Endothelial cell of umbilical vein (primary cell): ENCODE results near the gene ETV6. TPM values are rescaled to one million over a fixed set of nuclear protein-coding genes. Genes with fewer than 3 reads are reported as not detected.

Source experiments
- BruUV-seq: library from RNA; stranded (reverse); fragments of 400-500 nt; replicated peaks from 2 replicates; lab custom pipeline; 2021; lab: Mats Ljungman, UMichigan
- CTCF ChIA-PET: fragments of 300-600, 350-600 bp; sonication (Branson Sonifier 250); formaldehyde crosslinking; loops from one replicate; lab custom pipeline; 2021; ENCODE audit warnings: antibody characterized with exemption, inconsistent platforms; lab: Charles Lee
- POLR2A ChIA-PET: fragments of 300-600, 350-600 bp; sonication (Branson Sonifier 250); formaldehyde crosslinking; loops from one replicate; lab custom pipeline; 2021; ENCODE audit warnings: antibody characterized with exemption, inconsistent platforms; lab: Charles Lee
- DNase-seq: peaks from one replicate; pipeline ENCODE4 v3.0.0-alpha.2; 2011; ENCODE audit warnings: low read depth, low spot score
- FAIRE-seq: peaks from 2 replicates; lab custom pipeline; 2011; peaks lifted over from hg19 to GRCh38; lab: Jason Lieb, UNC
- H2AFZ ChIP-seq: 2 replicates; pipeline ENCODE4 v1.6.0; 2012; ENCODE audit warnings: low read depth, low read length, control low read depth, inconsistent platforms
- H3K27ac ChIP-seq: 2 replicates; pipeline ENCODE4 v1.5.1; 2011; ENCODE audit warnings: low read depth, mild to moderate bottlenecking, control low read depth, low read length, moderate library complexity; ENCODE audit not compliant: insufficient read depth
- H3K27me3 ChIP-seq, 2 experiments: 2 replicates each; pipeline versions ENCODE4 v1.6.0 to v1.6.1; 2011; ENCODE audit warnings: low read length in 2 of 2, mixed read lengths in 1 of 2; ENCODE audit not compliant: control insufficient read depth in 2 of 2, insufficient read depth in 2 of 2
- H3K36me3 ChIP-seq, 2 experiments: 2 replicates in 1 of 2; 3 replicates in 1 of 2; pipeline ENCODE4 v1.5.1; 2011; ENCODE audit warnings: low read length in 2 of 2, mild to moderate bottlenecking in 1 of 2, moderate library complexity in 1 of 2; ENCODE audit not compliant: control insufficient read depth in 2 of 2, insufficient read depth in 2 of 2; ENCODE audit errors: extremely low read depth in 1 of 2
- H3K4me1 ChIP-seq: 3 replicates; pipeline ENCODE4 v1.5.1; 2011; ENCODE audit warnings: mild to moderate bottlenecking, low read length; ENCODE audit not compliant: control insufficient read depth, insufficient read depth; ENCODE audit errors: extremely low read depth
- H3K4me2 ChIP-seq: 2 replicates; pipeline ENCODE4 v1.6.1; 2011; ENCODE audit warnings: low read length, control low read depth, mixed read lengths; ENCODE audit not compliant: insufficient read depth
- H3K4me3 ChIP-seq, 3 experiments: fragments of 200-600 bp in 1 of 3; sonication (generic), shearing (Covaris generic) in 1 of 3; replicated peaks in 1 of 3; 2 replicates each; pipeline ENCODE4 v1.5.1; 2011 to 2016; ENCODE audit warnings: control low read depth in 3 of 3, low read length in 3 of 3, mild to moderate bottlenecking in 2 of 3, inconsistent platforms in 1 of 3, low read depth in 1 of 3, moderate library complexity in 1 of 3; ENCODE audit not compliant: insufficient read depth in 1 of 3
- H3K79me2 ChIP-seq: 2 replicates; pipeline ENCODE4 v1.6.0; 2012; ENCODE audit warnings: low read length, inconsistent platforms; ENCODE audit not compliant: control insufficient read depth, insufficient read depth
- H3K9ac ChIP-seq: replicated peaks from 2 replicates; pipeline ENCODE3; 2011; ENCODE audit warnings: low read length, control low read depth; ENCODE audit not compliant: insufficient read depth; ENCODE audit errors: extremely low read depth
- H3K9me1 ChIP-seq: replicated peaks from 3 replicates; pipeline ENCODE4 v1.6.0; 2011; ENCODE audit warnings: mild to moderate bottlenecking, low read length; ENCODE audit not compliant: control insufficient read depth, insufficient read depth; ENCODE audit errors: extremely low read depth
- H3K9me3 ChIP-seq: replicated peaks from 2 replicates; pipeline ENCODE4 v1.5.1; 2012; ENCODE audit warnings: low read length, inconsistent platforms; ENCODE audit not compliant: control insufficient read depth, insufficient read depth
- H4K20me1 ChIP-seq: replicated peaks from 2 replicates; pipeline ENCODE3; 2011; ENCODE audit warnings: mild to moderate bottlenecking, low read length; ENCODE audit not compliant: control insufficient read depth, insufficient read depth; ENCODE audit errors: extremely low read depth
- CTCF ChIP-seq, 2 donors: IDR thresholded peaks; 1 replicate in 1 of 2; 2 replicates in 1 of 2; pipeline ENCODE4 v1.5.1; 2011; ENCODE audit warnings: low read length in 2 of 2, mild to moderate bottlenecking in 2 of 2, moderate library complexity in 2 of 2, control low read depth in 1 of 2, inconsistent platforms in 1 of 2, low read depth in 1 of 2; ENCODE audit not compliant: insufficient read depth in 1 of 2; ENCODE audit errors: extremely low read depth in 1 of 2
- EZH2 ChIP-seq: IDR thresholded peaks from 2 replicates; pipeline ENCODE4 v1.6.1; 2012; ENCODE audit warnings: borderline replicate concordance, low read depth, mild to moderate bottlenecking, moderate library complexity, low read length, inconsistent platforms; ENCODE audit not compliant: severe bottlenecking
- FOS ChIP-seq: IDR thresholded peaks from 2 replicates; pipeline ENCODE4 v1.6.1; 2011; ENCODE audit warnings: mild to moderate bottlenecking, low read length, moderate library complexity, borderline replicate concordance; ENCODE audit not compliant: insufficient read depth
- GATA2 ChIP-seq: IDR thresholded peaks from 2 replicates; pipeline ENCODE4 v1.7.0; 2011; ENCODE audit warnings: low read depth, mild to moderate bottlenecking, moderate library complexity, mixed read lengths, low read length; ENCODE audit not compliant: insufficient read length, insufficient read depth
- JUN ChIP-seq: IDR thresholded peaks from 2 replicates; pipeline ENCODE4 v1.6.1; 2011; ENCODE audit warnings: borderline replicate concordance, low read depth; ENCODE audit not compliant: insufficient read length, insufficient read depth
- MAX ChIP-seq: IDR thresholded peaks from 2 replicates; pipeline ENCODE4 v1.6.1; 2011; ENCODE audit not compliant: insufficient read depth, insufficient read length
- MYC ChIP-seq: IDR thresholded peaks from one replicate; pipeline ENCODE4 v1.6.1; 2011; ENCODE audit warnings: mild to moderate bottlenecking, low read depth, low read length
- POLR2A ChIP-seq: IDR thresholded peaks from 2 replicates; pipeline ENCODE4 v1.6.1; 2012; ENCODE audit warnings: low read depth, mild to moderate bottlenecking, control low read depth, low read length
- POLR2AphosphoS5 ChIP-seq: IDR thresholded peaks from 2 replicates; pipeline ENCODE4 v1.6.1; 2012; ENCODE audit warnings: low read depth, mild to moderate bottlenecking, control low read depth, low read length, moderate library complexity; ENCODE audit not compliant: insufficient read depth
- dilution Hi-C: fragments of 300-500 bp; cut with MboI; formaldehyde crosslinking; loops from one replicate; pipeline ENCODE4 v1.15.0; 2019; ENCODE audit warnings: low sequenced_read_pairs; ENCODE audit not compliant: extremely low pct_ligation_motif_present
- intact Hi-C: fragments of 100-400 bp; cut with micrococcal nuclease; formaldehyde crosslinking; loops from one replicate; pipeline ENCODE4 v1.10.0; 2022
- polyA plus RNA-seq, 4 experiments: library from polyadenylated mRNA; depleted of rRNA in 3 of 4; stranded (reverse) in 3 of 4; unstranded in 1 of 4; fragments of >200 nt; gene quantifications; 2 replicates each; pipeline versions ENCODE4 v1.2.1 to v1.2.3, GENCODE V29; 2011 to 2012; ENCODE audit warnings: missing spikeins in 1 of 4
- total RNA-seq: library from RNA; stranded (reverse); gene quantifications from 2 replicates; pipeline ENCODE4 v1.2.3, GENCODE V29; 2021

ETV6 gene
- total and polyA plus RNA-seq, 2 donors (not counting 3 experiments of a cell fraction or from before 2014, with no cell fraction given) = 15.9 to 57.1 TPM

- DNase-seq (no peak), FAIRE-seq (no peak)
- Histone ChIP-seq H3K9ac (no peak overlapping the region), H3K36me3 (no peaks in the 10 kb centered on the region), H3K27ac (no peak overlapping the region), H3K79me2 (no peaks in the 10 kb centered on the region), H3K4me2 (no peak overlapping the region), H2AFZ (no peak overlapping the region), H3K9me3 (no peaks in the 10 kb centered on the region), H3K4me3 (no peak overlapping the region), H3K9me1 (no peaks in the 10 kb centered on the region), H4K20me1 (no peaks in the 10 kb centered on the region), H3K4me1 (no peaks in the 10 kb centered on the region), H3K27me3 (peaks cover 2 to 14% of the 10 kb centered on the region in 2 experiments)
- ChIA-PET POLR2A (no interaction called here), CTCF (interaction anchor here (0.5 kb wide), 1 partner anchor 97 kb away, joined by 3 read pairs; no protein-coding TSS in a partner anchor)
- TF ChIP-seq GATA2 = no peak
- TF ChIP-seq MAX = no peak
- TF ChIP-seq EZH2 = no peak
- TF ChIP-seq JUN = no peak
- TF ChIP-seq FOS = no peak
- TF ChIP-seq POLR2A = no peak
- no peak for TF ChIP-seq MYC
- no peak for TF ChIP-seq CTCF (IDR thresholded peaks at IDR 0.05; ENCODE audit: extremely low read depth in 1 of 2, insufficient read depth in 1 of 2, low read depth in 1 of 2, low read length in 2 of 2)
- TF ChIP-seq POLR2AphosphoS5 = no peak
- dilution Hi-C loops (no loop called here), intact Hi-C loops (no loop called here)
- BruUV-seq = no TSS peak
Measured at GRCh38 chr12:11906286-11906935, 256.9 kb downstream of the ETV6 start.
